Measurements from ENCODE around the gene RHBDL1.

- TF ChIP-seq, protein P1, sequence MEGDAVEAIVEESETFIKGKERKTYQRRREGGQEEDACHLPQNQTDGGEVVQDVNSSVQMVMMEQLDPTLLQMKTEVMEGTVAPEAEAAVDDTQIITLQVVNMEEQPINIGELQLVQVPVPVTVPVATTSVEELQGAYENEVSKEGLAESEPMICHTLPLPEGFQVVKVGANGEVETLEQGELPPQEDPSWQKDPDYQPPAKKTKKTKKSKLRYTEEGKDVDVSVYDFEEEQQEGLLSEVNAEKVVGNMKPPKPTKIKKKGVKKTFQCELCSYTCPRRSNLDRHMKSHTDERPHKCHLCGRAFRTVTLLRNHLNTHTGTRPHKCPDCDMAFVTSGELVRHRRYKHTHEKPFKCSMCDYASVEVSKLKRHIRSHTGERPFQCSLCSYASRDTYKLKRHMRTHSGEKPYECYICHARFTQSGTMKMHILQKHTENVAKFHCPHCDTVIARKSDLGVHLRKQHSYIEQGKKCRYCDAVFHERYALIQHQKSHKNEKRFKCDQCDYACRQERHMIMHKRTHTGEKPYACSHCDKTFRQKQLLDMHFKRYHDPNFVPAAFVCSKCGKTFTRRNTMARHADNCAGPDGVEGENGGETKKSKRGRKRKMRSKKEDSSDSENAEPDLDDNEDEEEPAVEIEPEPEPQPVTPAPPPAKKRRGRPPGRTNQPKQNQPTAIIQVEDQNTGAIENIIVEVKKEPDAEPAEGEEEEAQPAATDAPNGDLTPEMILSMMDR (IDR thresholded peaks at IDR 0.05; ENCODE audit: low read depth, low read length, poor library complexity, severe bottlenecking) = peak; percentile 89
- TF ChIP-seq EZH2phosphoT487 (IDR thresholded peaks at IDR 0.05; ENCODE audit: borderline replicate concordance, low read length) = no peak
Observed at GRCh38 chr16:667780-668518, 7.5 kb upstream of the RHBDL1 start, which contains the start of gene RHOT2.
